ENCODE data around the gene RNF125.
"Not testable (repeated sequence)": the region's sequence is repeated elsewhere in the genome, so short reads cannot be mapped to it uniquely, and the experiment has no call there.

The RNF125 gene

GRCh38 chr18:32081881-32082280 lies 63.3 kb downstream of the RNF125 start:
- Histone ChIP-seq H3K36me3 (no peaks in the 10 kb centered on the region), H3K4me3 (no peak overlapping the region), H3K27ac (no peak overlapping the region), H3K27me3 (no peaks in the 10 kb centered on the region), H3K4me1 (no peaks in the 10 kb centered on the region), H3K9me3 (no peaks in the 10 kb centered on the region)
- DNase-seq = no peak
- intact Hi-C loops (cut with DNase I; ENCODE audit: low total_unique reads) = no loop called here
- no peak for TF ChIP-seq CTCF (IDR thresholded peaks at IDR 0.05)

DNA sequence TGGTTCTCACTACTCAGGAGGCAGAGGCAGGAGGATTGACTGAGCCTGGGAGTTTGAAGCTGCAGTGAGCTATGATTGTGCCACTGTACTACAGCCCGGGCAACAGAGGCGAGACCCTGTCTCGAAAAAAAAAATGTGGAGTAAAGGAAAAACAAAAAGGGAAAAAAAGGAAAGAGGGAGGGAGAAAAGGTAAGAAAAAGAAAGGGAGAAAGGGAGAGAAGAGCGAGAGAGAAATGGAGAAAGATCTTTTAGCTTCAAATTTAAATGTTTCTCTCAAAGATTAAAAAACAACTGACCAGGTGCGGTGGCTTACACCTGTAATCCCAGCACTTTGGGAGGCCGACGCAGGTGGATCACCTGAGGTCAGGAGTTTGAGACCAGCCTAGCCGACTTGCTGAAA lies 65.2 kb downstream of the RNF125 start:
- Histone ChIP-seq H3K36me3 (no peaks in the 10 kb centered on the region), H3K27ac (no peak overlapping the region), H3K9me3 (no peaks in the 10 kb centered on the region), H3K27me3 (no peaks in the 10 kb centered on the region), H3K4me1 (no peaks in the 10 kb centered on the region), H3K4me3 (no peak overlapping the region)
- intact Hi-C loops (cut with DNase I; ENCODE audit: low total_unique reads) = no loop called here
- no peak for DNase-seq
- no peak for TF ChIP-seq CTCF (IDR thresholded peaks at IDR 0.05)

GRCh38 chr18:32086881-32087280 lies 68.3 kb downstream of the RNF125 start:
- H3K27me3 ChIP-seq = no peaks in the 10 kb centered on the region
- intact Hi-C loops (cut with DNase I; ENCODE audit: low total_unique reads) = no loop called here
- no peak overlapping the region for H3K27ac ChIP-seq
- H3K9me3 ChIP-seq = no peaks in the 10 kb centered on the region
- peaks cover 0 to 5% (median 0%) of the 10 kb centered on the region in 4 donors for H3K4me1 ChIP-seq
- no peak for TF ChIP-seq CTCF (IDR thresholded peaks at IDR 0.05)
- DNase-seq = no peak
- no peaks in the 10 kb centered on the region for H3K36me3 ChIP-seq
- H3K4me3 ChIP-seq = no peak overlapping the region

- H3K36me3 ChIP-seq, H3K9me3 ChIP-seq, DNase-seq, H3K27me3 ChIP-seq, H3K4me3 ChIP-seq: not testable (repeated sequence)
- Histone ChIP-seq H3K4me1 (peaks cover 0 to 27% (median 14%) of the 10 kb centered on the region in 4 donors), H3K27ac (peak overlapping the region in 1 of 2 donors; percentile 100)
- intact Hi-C loops (cut with DNase I; ENCODE audit: low total_unique reads) = loop anchor here (1.0 to 10.0 kb wide), 2 partner anchors 149 to 384 kb away; partner anchors contain the start of gene GAREM1
Observed at GRCh38 chr18:32090831-32091230, 72.2 kb downstream of the RNF125 start.

GRCh38 chr18:32091325-32091723 lies 72.7 kb downstream of the RNF125 start:
- Histone ChIP-seq H3K27me3 (no peaks in the 10 kb centered on the region), H3K27ac (peak overlapping the region; percentile 100), H3K9me3 (no peaks in the 10 kb centered on the region), H3K36me3 (no peaks in the 10 kb centered on the region), H3K4me1 (peaks cover 0 to 30% (median 14%) of the 10 kb centered on the region in 4 donors), H3K4me3 (peak overlapping the region; percentile 86 to 90)
- intact Hi-C loops (cut with DNase I; ENCODE audit: low total_unique reads) = loop anchor here (10.0 kb wide), 1 partner anchor 383 kb away; the partner anchor contains the start of gene GAREM1
- TF ChIP-seq CTCF (IDR thresholded peaks at IDR 0.05) = no peak
- no peak for DNase-seq

- Histone ChIP-seq H3K27ac (peak within 1 kb of the TSS; percentile 100), H3K36me3 (no peaks in the 10 kb centered on the region), H3K4me1 (peaks cover 0 to 30% (median 16%) of the 10 kb centered on the region in 4 donors), H3K27me3 (no peaks in the 10 kb centered on the region), H3K4me3 (peak within 1 kb of the TSS; percentile 86 to 90), H3K9me3 (no peaks in the 10 kb centered on the region)
- intact Hi-C loops (cut with DNase I; ENCODE audit: low total_unique reads) = loop anchor here (10.0 kb wide), 1 partner anchor 383 kb away; the partner anchor contains the start of gene GAREM1
- peak; percentile 85 to 93 for DNase-seq
- no peak for TF ChIP-seq CTCF (IDR thresholded peaks at IDR 0.05)
Observed at GRCh38 chr18:32091724-32092421, 73.2 kb downstream of the RNF125 start, which contains the start of gene RNF138. TSS of gene RNF138 (plus strand) at chr18:32091874. CDS start at chr18:32092777, 903 bp downstream.

All from tibial artery (tissue), 4 donors.